Measurements from ENCODE around the gene TMEM222.

DNA sequence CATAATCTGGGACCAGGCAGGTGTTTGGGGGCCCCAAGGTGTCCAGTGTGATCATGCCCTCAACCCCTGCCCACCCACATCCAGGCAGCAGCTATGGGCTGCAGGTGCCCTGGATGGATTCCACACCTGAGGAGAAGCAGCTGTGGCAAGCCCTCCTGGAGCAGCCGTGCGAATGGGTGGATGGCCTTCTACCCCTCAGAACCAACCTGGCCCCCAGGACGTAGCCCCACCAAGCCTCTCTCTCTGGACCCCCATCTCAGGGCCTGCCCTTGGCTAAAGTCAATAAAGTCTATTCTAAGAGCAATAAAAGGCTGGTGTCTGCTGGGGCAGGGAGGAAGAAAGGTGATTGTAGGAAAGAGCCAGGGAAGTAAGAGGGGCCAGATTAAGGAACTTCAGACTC, 31.7 kb downstream of the TMEM222 start:
- no peak for TF ChIP-seq EZH2 (IDR thresholded peaks at IDR 0.05; ENCODE audit: insufficient read depth, poor library complexity, severe bottlenecking)
- TF ChIP-seq EZH2phosphoT487 (IDR thresholded peaks at IDR 0.05; ENCODE audit: insufficient read depth, low read depth), result no peak
